ENCODE measurements around the gene NPHS1.
"Not testable (repeated sequence)": the region's sequence is repeated elsewhere in the genome, so short reads cannot be mapped to it uniquely, and the experiment has no call there.

The NPHS1 gene

DNA sequence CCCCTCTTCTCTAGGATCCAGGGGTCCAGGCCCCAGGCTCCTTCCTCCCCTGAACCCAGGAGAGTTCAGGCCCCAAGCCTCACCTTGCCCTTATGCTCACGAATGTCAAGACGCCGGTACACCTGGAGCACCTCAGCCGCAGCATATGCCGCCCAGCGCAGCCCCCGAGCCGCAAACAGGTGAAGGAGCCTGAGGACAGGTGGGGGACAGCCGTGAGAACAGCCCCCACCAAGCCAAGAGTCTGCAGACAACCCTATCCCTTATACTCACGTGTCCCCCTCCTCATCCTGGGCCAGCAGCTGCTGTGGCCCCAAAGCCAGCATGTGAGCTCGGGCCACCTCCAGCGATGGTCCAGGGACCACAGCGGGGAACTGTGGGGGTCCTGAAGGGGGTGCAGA, 44.3 kb upstream of the NPHS1 start:
- DNase-seq (ENCODE audit: low read depth) = no peak
- TF ChIP-seq, protein P1, sequence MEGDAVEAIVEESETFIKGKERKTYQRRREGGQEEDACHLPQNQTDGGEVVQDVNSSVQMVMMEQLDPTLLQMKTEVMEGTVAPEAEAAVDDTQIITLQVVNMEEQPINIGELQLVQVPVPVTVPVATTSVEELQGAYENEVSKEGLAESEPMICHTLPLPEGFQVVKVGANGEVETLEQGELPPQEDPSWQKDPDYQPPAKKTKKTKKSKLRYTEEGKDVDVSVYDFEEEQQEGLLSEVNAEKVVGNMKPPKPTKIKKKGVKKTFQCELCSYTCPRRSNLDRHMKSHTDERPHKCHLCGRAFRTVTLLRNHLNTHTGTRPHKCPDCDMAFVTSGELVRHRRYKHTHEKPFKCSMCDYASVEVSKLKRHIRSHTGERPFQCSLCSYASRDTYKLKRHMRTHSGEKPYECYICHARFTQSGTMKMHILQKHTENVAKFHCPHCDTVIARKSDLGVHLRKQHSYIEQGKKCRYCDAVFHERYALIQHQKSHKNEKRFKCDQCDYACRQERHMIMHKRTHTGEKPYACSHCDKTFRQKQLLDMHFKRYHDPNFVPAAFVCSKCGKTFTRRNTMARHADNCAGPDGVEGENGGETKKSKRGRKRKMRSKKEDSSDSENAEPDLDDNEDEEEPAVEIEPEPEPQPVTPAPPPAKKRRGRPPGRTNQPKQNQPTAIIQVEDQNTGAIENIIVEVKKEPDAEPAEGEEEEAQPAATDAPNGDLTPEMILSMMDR (IDR thresholded peaks at IDR 0.05; ENCODE audit: insufficient read depth, low read depth, low read length, missing control alignments) = no peak
- H3K4me3 ChIP-seq (ENCODE audit: low read depth, low read length) = no peak overlapping the region

DNA sequence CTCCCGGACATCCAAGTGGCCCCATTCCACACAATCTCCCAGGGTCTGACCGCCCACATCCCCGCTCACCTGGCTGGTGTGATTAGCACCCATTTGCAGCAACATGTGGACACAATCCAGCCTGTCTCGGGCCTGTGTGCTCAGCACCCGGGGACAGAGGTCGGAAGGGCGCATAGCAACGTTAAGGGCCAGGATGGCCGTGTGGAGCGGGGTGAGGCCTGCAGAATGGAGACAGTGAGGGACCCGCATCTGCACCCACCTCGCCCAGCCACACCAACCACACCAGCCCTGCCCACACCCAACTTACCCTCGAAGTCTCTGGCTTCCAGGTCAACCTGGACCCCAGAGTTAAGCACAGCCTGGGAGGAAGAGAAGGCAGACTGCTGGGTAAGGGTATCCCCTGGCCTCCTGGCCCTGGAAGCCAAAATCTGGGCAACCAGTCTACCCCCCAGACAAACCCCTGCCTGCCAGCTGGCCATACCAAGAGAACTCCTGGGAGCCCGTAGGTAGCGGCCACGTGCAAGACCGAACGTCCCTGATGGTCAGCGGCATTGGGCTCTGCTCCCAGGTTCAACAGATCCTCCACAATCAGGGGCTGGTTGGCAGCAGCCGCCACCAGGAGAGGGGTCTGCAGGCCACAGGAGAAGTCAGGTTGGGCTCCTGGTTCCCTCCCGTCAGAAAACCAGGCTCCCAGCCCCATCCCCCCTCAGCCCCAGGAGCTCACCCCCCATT, 43.8 kb upstream of the NPHS1 start:
- TF ChIP-seq, protein P1 (IDR thresholded peaks at IDR 0.05; ENCODE audit: insufficient read depth, low read depth, low read length, missing control alignments) = no peak
- no peak for DNase-seq (ENCODE audit: low read depth)
- H3K4me3 ChIP-seq (ENCODE audit: low read depth, low read length) = no peak overlapping the region

DNA sequence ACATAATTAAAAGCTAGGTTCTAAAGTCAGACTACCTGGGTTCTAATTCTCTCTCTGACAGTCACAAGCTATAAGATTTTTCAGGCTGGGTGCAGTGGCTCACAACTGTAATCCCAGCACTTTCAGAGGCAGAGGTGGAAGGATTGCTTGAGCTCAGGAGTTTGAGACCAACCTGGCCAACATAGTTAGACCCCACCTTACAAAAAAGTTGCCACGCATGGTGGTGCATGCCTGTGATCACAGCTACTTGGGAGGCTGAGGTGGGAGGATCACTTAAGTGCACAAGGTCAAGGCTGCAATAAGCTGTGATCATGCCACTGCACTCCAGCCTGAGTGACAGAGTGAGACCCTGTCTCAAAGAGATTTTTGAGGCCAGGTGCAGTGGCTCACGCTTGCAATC, 42.0 kb upstream of the NPHS1 start:
- H3K4me3 ChIP-seq (ENCODE audit: low read depth, low read length) = no peak overlapping the region
- TF ChIP-seq, protein P1 (IDR thresholded peaks at IDR 0.05; ENCODE audit: insufficient read depth, low read depth, low read length, missing control alignments) = no peak
- DNase-seq (ENCODE audit: low read depth) = no peak

DNA sequence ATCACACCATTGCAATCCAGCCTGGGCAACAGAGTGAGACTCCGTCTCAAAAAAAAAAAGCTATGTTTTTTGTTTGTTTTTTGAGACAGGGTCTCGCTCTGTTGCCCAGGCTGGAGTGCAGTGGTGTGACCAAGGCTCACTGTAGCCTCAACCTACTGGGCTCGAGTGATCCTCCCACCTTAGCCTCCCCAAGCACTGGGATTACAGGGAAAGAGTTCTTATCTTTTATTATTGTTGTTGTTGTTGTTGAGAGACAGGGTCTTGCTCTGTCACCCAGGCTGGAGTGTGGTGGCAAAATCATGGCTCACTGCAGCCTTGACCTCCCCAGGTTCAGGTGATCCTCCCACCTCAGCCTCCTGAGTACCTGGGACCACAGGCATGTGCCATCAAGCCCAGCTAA, 39.5 kb upstream of the NPHS1 start:
- not testable (repeated sequence) for H3K4me3 ChIP-seq (ENCODE audit: low read depth, low read length); DNase-seq (ENCODE audit: low read depth)

DNA sequence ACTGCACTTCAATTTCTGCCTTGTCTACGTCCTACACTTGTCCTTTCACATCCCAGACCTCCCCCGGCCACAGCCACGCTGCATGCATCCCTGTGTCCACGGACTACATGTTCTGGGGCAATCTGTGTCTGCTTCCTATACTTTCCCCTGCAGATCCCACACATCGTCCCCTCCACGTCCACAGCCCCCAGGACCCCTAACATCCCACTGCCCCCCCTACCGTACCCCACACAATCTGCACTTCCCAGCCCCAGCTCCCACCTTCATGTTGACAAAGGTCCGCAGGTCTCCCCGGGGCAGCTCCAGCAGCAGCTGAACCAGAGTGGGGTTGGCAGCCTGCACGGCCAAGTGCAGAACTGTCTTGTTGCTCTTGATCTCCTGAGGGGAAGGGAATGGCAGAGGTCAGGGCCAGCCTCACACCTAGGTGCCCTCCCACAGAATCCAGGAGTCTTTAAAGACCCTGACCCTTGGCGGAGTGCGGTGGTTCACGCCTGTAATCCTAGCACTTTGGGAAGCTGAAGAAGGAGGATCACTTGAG, 37.9 kb upstream of the NPHS1 start:
- no peak for DNase-seq (ENCODE audit: low read depth)
- no peak overlapping the region for H3K4me3 ChIP-seq (ENCODE audit: low read depth, low read length)
- TF ChIP-seq, protein P1 (IDR thresholded peaks at IDR 0.05; ENCODE audit: insufficient read depth, low read depth, low read length, missing control alignments) = no peak

DNA sequence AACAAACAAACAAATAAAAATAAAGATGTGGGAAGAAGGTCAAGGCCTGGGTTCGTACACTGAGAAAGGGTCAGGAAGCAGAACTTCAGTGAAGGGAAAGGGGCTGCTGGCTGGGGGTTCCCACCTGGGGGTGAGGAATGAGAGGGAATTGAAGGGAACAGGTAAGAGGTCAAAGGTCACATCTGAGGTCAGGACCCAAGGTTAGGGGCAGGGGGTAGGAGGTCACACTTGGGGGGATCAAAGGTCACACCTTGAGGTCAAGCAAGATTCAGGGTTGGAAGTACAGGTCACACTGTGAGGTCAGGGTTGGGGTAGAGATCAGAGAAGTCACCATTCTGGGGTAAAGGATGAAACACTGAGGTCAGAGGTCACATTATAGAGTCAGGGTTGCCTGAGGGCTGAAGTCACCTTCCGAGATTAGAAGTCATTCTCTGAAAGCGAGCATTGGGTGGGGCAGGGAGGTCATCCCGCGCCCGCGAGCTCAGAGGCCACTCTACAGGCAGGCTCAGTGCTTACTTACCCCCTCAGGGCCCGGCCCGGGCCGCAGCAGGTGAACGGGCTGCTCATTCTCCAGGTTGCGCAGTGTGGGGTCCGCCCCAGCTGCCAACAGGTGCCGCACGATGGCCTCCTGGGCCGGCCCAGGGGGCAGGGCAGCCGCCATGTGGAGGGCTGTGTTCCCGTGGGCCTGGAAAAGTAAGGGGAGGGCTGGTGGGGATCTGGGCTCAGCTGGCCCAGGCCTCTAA, 37.2 kb upstream of the NPHS1 start:
- TF ChIP-seq, protein P1 (IDR thresholded peaks at IDR 0.05; ENCODE audit: insufficient read depth, low read depth, low read length, missing control alignments) = no peak

DNA sequence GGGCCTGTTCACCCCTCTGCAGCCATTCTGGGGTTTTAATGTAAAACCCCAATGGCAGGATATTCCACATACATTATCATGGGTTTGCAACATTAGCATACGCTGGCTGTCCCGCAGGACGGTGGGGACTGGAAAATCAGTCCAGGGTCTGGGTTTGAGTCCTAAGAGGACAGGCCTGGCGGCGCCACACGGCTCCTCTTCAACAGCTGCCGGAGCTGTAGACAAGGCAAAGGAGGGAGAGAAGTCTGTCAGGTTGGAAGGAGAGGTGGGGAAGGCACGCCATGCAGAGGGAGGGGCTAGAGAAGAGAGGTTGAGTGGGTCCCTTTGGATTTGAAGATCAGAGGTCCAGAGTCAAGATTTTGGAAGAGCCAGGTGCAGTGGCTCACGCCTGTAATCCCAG, 36.1 kb upstream of the NPHS1 start:
- TF ChIP-seq, protein P1 (IDR thresholded peaks at IDR 0.05; ENCODE audit: insufficient read depth, low read depth, low read length, missing control alignments) = no peak

More for the DNA sequence above, 37.2 kb upstream of the NPHS1 start:
- no peak overlapping the region for H3K4me3 ChIP-seq (ENCODE audit: low read depth, low read length)
- no peak for DNase-seq (ENCODE audit: low read depth)

More for the DNA sequence above, 36.1 kb upstream of the NPHS1 start:
- no peak overlapping the region for H3K4me3 ChIP-seq (ENCODE audit: low read depth, low read length)
- no peak for DNase-seq (ENCODE audit: low read depth)
